NCI-H1105 treated with DMSO at 0.1 percent for 48 hours (cell line): ENCODE data around the gene SRSF6.
"Not testable (repeated sequence)": the region's sequence is repeated elsewhere in the genome, so short reads cannot be mapped to it uniquely, and the experiment has no call there.

ENCODE experiments used
- DNase-seq: peaks from one replicate; lab custom pipeline; 2025; lab: John Stamatoyannopoulos, UW

SRSF6 gene

GRCh38 chr20:43448748-43449535, 8.8 kb upstream of the SRSF6 start:
- peak; percentile 70 for DNase-seq

DNA sequence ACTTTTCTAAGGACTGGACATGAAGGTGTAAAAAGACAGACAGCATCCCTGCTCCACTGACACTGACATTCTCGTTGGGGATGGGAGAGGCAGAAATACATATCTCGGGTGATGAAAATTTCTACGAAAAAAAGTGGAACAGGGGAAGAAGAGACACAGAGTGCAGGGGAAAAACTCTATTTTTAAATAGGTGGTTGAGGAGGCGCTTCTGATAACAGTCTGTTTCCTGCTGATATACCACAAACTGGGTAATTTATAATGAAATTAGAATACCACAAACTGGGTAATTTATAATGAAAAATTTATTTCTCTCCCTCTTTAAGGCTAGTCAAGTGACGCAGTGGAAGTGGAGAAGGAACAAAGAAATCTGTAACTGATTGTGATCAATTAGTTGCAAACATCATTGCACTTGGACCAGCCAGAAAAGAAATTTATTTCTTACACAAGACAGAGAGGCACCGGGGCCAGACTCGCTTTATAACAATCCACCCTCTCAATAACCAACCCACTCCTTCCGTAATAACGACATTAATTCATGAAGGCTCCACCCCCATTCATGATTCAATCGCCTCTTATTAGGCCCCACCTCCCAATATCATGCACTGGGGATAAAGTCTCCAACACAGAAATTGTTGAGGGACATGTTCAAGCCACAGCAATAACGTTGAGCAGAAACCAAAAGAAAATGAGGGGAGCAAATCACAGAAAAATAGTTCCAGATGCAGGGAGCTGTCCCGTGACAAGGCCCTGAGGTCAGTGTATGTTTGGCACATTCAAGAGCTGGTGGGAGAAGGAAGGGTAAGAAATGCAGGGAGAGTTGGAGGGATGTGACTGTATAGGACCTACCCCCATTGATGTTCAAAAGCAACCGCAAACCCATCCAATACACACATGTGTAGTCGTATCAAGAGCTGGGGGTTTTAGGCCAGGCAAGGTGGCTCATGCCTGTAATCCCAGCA, 6.6 kb upstream of the SRSF6 start:
- no peak for DNase-seq

- DNase-seq, result no peak
Observed at GRCh38 chr20:43452404-43453126, 5.1 kb upstream of the SRSF6 start.

GRCh38 chr20:43456252-43456651, 1.4 kb upstream of the SRSF6 start:
- not testable (repeated sequence) for DNase-seq

GRCh38 chr20:43456809-43457639, 672 bp upstream of the SRSF6 start:
- DNase-seq, result peak; percentile 96

- no peak for DNase-seq
Observed at GRCh38 chr20:43458422-43458924, 777 bp downstream of the SRSF6 start.

DNA sequence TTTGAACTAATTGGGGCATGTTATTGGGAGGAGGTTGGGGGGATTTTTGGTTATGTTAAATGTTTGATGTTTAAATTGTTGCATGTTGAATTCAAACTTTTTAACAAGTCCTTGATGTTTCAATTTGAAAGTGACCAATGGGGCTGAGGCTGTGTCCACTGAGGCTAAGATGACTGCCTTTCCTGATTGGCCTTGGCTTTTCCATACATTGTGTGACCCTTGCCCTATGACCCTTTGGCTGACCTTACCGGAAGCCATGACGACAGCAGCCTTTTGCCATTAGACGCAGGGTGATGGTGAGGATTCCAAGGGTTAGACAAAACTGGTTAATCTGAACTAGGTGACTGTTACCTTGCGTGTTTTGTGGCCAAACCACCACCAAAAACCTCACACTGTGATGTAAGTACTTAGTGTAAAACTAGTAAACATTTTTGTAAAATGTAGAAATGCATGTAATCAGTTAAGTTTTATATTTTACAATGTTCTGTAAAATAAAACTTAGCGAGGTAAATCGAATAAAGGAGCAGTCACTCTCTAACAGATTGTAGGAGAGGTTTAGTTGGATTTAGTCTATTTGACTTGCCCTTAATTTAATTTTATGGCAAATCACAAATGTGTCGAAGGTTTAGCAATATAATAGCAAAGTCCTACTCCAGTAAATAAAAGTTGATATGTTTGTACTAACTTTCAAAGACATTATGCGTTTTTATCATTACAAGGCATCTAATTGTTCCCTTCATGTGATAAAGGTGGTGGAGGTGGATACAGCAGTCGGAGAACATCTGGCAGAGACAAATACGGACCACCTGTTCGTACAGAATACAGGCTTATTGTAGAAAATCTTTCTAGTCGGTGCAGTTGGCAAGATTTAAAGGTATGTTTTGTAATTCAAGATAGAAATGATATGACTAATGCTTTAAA, 1.6 kb downstream of the SRSF6 start:
- DNase-seq, result no peak

DNA sequence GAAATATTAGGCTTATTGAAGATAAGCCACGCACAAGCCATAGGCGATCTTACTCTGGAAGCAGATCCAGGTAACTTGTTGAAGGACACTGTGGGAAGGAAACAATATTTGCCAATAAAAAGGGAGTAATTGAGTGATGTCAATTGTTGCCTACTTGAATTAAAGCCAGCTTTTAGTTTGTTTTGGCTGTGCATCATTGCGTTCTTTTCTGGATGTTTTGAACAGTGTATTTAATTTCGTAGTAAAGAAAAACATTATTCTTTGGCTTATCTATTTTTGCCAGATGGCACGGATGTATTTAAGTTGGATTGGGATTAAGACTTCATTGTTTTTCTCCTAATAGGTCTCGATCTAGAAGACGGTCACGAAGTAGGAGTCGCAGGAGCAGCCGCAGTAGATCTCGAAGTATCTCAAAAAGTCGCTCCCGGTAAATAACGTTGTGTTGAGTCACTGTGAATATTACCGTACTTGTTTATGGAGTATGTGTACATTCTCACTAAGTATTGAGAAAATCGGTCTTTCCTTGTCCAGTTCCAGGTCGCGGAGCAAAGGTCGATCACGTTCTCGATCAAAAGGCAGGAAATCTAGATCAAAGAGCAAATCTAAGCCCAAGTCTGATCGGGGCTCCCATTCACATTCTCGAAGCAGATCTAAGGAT, 2.6 kb downstream of the SRSF6 start:
- no peak for DNase-seq

DNA sequence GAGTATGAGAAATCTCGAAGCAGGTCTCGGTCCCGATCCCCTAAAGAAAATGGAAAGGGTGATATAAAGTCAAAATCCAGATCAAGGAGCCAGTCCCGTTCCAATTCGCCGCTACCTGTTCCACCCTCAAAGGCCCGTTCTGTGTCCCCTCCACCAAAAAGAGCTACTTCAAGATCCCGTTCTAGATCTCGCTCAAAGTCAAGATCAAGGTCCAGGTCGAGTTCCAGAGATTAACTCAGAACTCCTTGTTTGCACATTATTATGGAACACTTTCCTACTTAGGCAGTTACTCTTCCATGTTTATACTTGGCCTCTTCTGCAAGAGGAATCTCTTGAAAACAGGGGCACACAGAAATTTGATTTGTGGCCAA, 3.1 kb downstream of the SRSF6 start:
- DNase-seq, result no peak

GRCh38 chr20:43461894-43462659, 4.4 kb downstream of the SRSF6 start:
- DNase-seq, result no peak

DNA sequence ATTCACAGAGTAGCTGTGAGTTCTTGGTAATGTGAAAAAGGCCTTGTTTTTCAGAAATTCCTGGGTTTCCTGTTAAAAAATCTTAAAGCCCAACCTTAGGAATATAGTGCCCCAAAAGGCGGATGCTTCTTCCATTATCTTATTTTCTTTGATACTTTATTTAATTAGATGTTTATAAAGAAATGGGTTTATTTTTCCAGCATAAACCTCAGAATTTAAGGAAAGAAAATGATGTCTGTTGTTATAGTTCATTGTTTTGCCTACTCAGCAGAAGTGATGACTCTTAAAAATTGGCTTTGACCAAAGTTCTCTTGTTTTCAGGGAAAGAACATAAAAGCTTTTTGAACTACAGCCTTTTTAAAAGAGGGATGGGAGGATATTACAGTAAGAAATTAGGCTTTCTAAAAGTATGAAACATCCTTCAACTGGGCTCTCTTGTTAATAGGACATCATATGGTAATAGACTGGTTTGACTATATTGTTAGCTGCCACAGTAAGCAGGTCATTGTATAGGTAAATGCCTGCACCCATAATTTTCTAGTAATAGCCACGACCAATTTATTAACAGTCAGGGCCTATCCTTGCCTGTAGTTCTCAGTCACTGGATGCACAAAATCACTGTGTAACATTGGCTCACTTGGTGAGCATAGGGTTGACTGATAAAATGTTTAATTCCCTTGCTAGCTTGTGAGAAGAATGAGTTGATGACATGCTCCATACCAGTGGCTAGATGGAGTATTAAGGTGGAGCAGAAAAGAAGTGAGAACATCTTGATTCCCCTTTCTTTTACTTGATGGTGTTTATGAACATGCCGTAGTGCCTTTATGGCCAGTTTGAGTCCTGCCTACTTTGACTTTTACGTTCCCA, 5.2 kb downstream of the SRSF6 start:
- no peak for DNase-seq

GRCh38 chr20:43463527-43464218, 6.0 kb downstream of the SRSF6 start:
- DNase-seq, result no peak

GRCh38 chr20:43464219-43464790, 6.6 kb downstream of the SRSF6 start:
- DNase-seq, result no peak

- no peak for DNase-seq
Observed at GRCh38 chr20:43465625-43465943, 7.9 kb downstream of the SRSF6 start.

DNA sequence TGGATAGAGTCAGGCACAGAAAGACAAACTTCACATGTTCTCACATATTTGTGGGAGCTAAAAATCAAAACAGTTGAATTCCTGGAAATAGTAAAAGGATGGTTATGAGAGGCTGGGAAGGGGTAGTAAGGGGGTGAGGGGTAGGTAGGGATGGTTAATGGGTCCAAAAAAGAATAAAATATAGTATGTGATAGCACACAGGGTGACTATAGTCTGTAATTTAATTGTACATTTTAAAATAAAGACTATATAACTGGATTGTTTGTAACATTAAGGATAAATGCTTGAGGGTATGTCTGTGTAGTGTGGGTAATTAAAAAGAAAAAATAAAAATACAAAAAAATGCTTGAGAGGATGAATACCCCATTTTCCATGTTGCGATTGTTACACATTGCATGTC, 9.9 kb downstream of the SRSF6 start:
- no peak for DNase-seq

GRCh38 chr20:43472671-43473380, 15.1 kb downstream of the SRSF6 start:
- DNase-seq, result no peak

- DNase-seq, result no peak
Observed at GRCh38 chr20:43473381-43473704, 15.6 kb downstream of the SRSF6 start.
